A549 (cell line): ENCODE measurements around the gene FGGY.

Source experiments
- CTCF ChIP-seq: fragments of >200 bp; sonication (Bioruptor Twin); formaldehyde crosslinking; IDR thresholded peaks from 3 replicates; pipeline ENCODE4 v1.5.1; 2016
- EP300 ChIP-seq, 2 experiments: fragments of >200 bp; sonication (Bioruptor Twin); formaldehyde crosslinking; IDR thresholded peaks; 2 replicates in 1 of 2; 3 replicates in 1 of 2; pipeline ENCODE4 v1.6.1; 2016 to 2017
- FOSB ChIP-seq: fragments of 250-450 bp; sonication (Bioruptor Pico); IDR thresholded peaks from 2 replicates; pipeline ENCODE4 v1.5.0; 2020; ENCODE audit warnings: mild to moderate bottlenecking, moderate library complexity
- FOXS1 ChIP-seq: fragments of 250-450 bp; sonication (Bioruptor Pico); IDR thresholded peaks from 2 replicates; pipeline ENCODE4 v1.5.0; 2020; ENCODE audit warnings: mild to moderate bottlenecking, moderate library complexity
- POLR2A ChIP-seq: IDR thresholded peaks from 2 replicates; pipeline ENCODE4 v1.6.1; 2012; ENCODE audit warnings: mild to moderate bottlenecking, low read length
- RNF2 ChIP-seq: fragments of 200-600 bp; sonication (generic); IDR thresholded peaks from 2 replicates; pipeline ENCODE4 v1.6.1; 2016; ENCODE audit warnings: low read depth, mild to moderate bottlenecking, antibody characterized with exemption, moderate library complexity, borderline replicate concordance
- ZFP36 ChIP-seq: fragments of 450-650 bp; IDR thresholded peaks from 2 replicates; pipeline ENCODE4 v1.6.1; 2014; ENCODE audit warnings: borderline replicate concordance; ENCODE audit not compliant: partially characterized antibody

- TF ChIP-seq EP300 (IDR thresholded peaks at IDR 0.05) = no peak
- TF ChIP-seq CTCF = no peak
- no peak for TF ChIP-seq POLR2A
- no peak for TF ChIP-seq RNF2
- no peak for TF ChIP-seq FOSB (CRISPR knock-in tag)
- TF ChIP-seq ZFP36 = no peak
- TF ChIP-seq FOXS1 (CRISPR knock-in tag) = no peak
Measured at GRCh38 chr1:59579222-59579621, 282.3 kb downstream of the FGGY start.
